Neural progenitor cell (in vitro differentiated cells): ENCODE data around the gene ZNF862. TPM values are rescaled to one million over a fixed set of nuclear protein-coding genes. Genes with fewer than 3 reads are reported as not detected.

Source experiments
- DNase-seq: peaks from one replicate; pipeline ENCODE4 v3.0.0-alpha.2; 2016; ENCODE audit warnings: low spot score
- H2AFZ ChIP-seq: fragments of 200-600 bp; sonication (generic); replicated peaks from 2 replicates; pipeline ENCODE4 v1.6.1; 2016; ENCODE audit warnings: antibody characterized with exemption
- H3F3A ChIP-seq: fragments of 200-600 bp; sonication (generic); 2 replicates; pipeline ENCODE4 v1.6.1; 2016; ENCODE audit warnings: antibody characterized with exemption, low read depth
- H3K27ac ChIP-seq: fragments of 200-600 bp; sonication (generic); 2 replicates; pipeline ENCODE4 v1.5.1; 2016; ENCODE audit warnings: mild to moderate bottlenecking
- H3K27me3 ChIP-seq: fragments of 200-600 bp; sonication (generic); 2 replicates; pipeline ENCODE4 v1.6.1; 2016; ENCODE audit warnings: mild to moderate bottlenecking, moderate library complexity
- H3K36me3 ChIP-seq: fragments of 200-600 bp; sonication (generic); 2 replicates; pipeline ENCODE4 v1.5.1; 2016
- H3K4me1 ChIP-seq: fragments of 200-600 bp; sonication (generic); 2 replicates; pipeline ENCODE4 v1.6.1; 2016; ENCODE audit warnings: mixed run types
- H3K4me2 ChIP-seq: fragments of 200-600 bp; sonication (generic); 2 replicates; pipeline ENCODE4 v1.6.1; 2016
- H3K4me3 ChIP-seq: fragments of 200-600 bp; sonication (generic); 2 replicates; pipeline ENCODE4 v1.5.1; 2016
- H3K79me2 ChIP-seq: fragments of 200-600 bp; sonication (generic); 2 replicates; pipeline ENCODE4 v1.6.1; 2016; ENCODE audit warnings: low read depth
- H3K9ac ChIP-seq: fragments of 200-600 bp; sonication (generic); 2 replicates; pipeline ENCODE4 v1.6.1; 2016
- H3K9me3 ChIP-seq: fragments of 200-600 bp; sonication (generic); 2 replicates; pipeline ENCODE4 v1.5.1; 2016; ENCODE audit warnings: low read depth
- H4K20me1 ChIP-seq: fragments of 200-600 bp; sonication (generic); 2 replicates; pipeline ENCODE4 v1.6.1; 2016; ENCODE audit warnings: low read depth
- H3K27ac Mint-ChIP-seq: 3 replicates; pipeline ENCODE4 v1.8.0; 2021; ENCODE audit warnings: mixed read lengths
- H3K27me3 Mint-ChIP-seq: 2 replicates; pipeline ENCODE4 v1.8.0; 2022; ENCODE audit warnings: low read depth, mild to moderate bottlenecking, inconsistent platforms, moderate library complexity, mixed read lengths; ENCODE audit not compliant: insufficient read depth
- H3K36me3 Mint-ChIP-seq: 3 replicates; pipeline ENCODE4 v1.8.0; 2021; ENCODE audit warnings: mixed read lengths
- H3K4me1 Mint-ChIP-seq: 3 replicates; pipeline ENCODE4 v1.8.0; 2021; ENCODE audit warnings: mixed read lengths
- H3K4me3 Mint-ChIP-seq: 3 replicates; pipeline ENCODE4 v1.8.0; 2021; ENCODE audit warnings: mild to moderate bottlenecking, moderate library complexity, mixed read lengths
- H3K9me3 Mint-ChIP-seq: 3 replicates; pipeline ENCODE4 v1.8.0; 2020; ENCODE audit warnings: mixed read lengths
- CTCF ChIP-seq: fragments of 200-600 bp; sonication (generic); IDR thresholded peaks from 2 replicates; pipeline ENCODE4 v1.5.1; 2017; ENCODE audit warnings: antibody characterized with exemption, mild to moderate bottlenecking
- EZH2 ChIP-seq: fragments of 200-600 bp; sonication (generic); IDR thresholded peaks from 2 replicates; pipeline ENCODE4 v1.6.1; 2017; ENCODE audit warnings: antibody characterized with exemption, mild to moderate bottlenecking, moderate library complexity
- EZH2phosphoT487 ChIP-seq: fragments of 200-600 bp; sonication (generic); IDR thresholded peaks from 2 replicates; pipeline ENCODE4 v1.6.1; 2017; ENCODE audit warnings: antibody characterized with exemption
- total RNA-seq: library from RNA; depleted of rRNA; stranded (reverse); fragments of >200 nt; gene quantifications from 2 replicates; pipeline ENCODE4 v1.2.3, GENCODE V29; 2015; ENCODE audit warnings: low replicate concordance

ZNF862 gene
- total RNA-seq, 1 donor from 2014 or later = 5.9 TPM

GRCh38 chr7:149873074-149873969 lies 35.1 kb downstream of the ZNF862 start, which contains the start of gene ATP6V0E2:
Gene ATP6V0E2, plus strand, starts transcription at chr7:149873969. Its CDS starts 97 bp downstream, at chr7:149874066.
- Histone ChIP-seq H4K20me1 (no peaks in the 10 kb centered on the region), H3K4me3 (peak within 1 kb of the TSS; percentile 73), H3K9ac (no peak within 1 kb of the TSS), H2AFZ (peak within 1 kb of the TSS; percentile 74), H3K36me3 (no peaks in the 10 kb centered on the region), H3K9me3 (no peaks in the 10 kb centered on the region), H3K79me2 (no peaks in the 10 kb centered on the region), H3K27me3 (peaks cover 24% of the 10 kb centered on the region), H3K27ac (no peak within 1 kb of the TSS), H3K4me2 (peak within 1 kb of the TSS; percentile 91), H3K4me1 (peaks cover 7% of the 10 kb centered on the region), H3F3A (peaks cover 20% of the 10 kb centered on the region)
- Mint-ChIP-seq H3K27ac (peak within 1 kb of the TSS; percentile 51), H3K9me3 (no peaks in the 10 kb centered on the region), H3K4me3 (peak within 1 kb of the TSS; percentile 90), H3K36me3 (peaks cover 6% of the 10 kb centered on the region), H3K27me3 (peaks cover 20% of the 10 kb centered on the region), H3K4me1 (peaks cover 33% of the 10 kb centered on the region)
- no peak for TF ChIP-seq EZH2
- TF ChIP-seq CTCF = no peak
- TF ChIP-seq EZH2phosphoT487 = no peak
- DNase-seq = peak; percentile 96

GRCh38 chr7:149873970-149874643 lies 35.9 kb downstream of the ZNF862 start:
- no peak overlapping the region for H3K27ac ChIP-seq
- no peaks in the 10 kb centered on the region for H3K36me3 ChIP-seq
- H2AFZ ChIP-seq = peak overlapping the region; percentile 74

GRCh38 chr7:149874644-149875028 lies 36.5 kb downstream of the ZNF862 start:
- no peaks in the 10 kb centered on the region for H4K20me1 ChIP-seq
- H3K9me3 ChIP-seq = no peaks in the 10 kb centered on the region
- DNase-seq = peak; percentile 37
- no peaks in the 10 kb centered on the region for H3K9me3 Mint-ChIP-seq
- peaks cover 24% of the 10 kb centered on the region for H3K27me3 ChIP-seq
- peak overlapping the region; percentile 73 for H3K4me3 ChIP-seq
- peaks cover 7% of the 10 kb centered on the region for H3K4me1 ChIP-seq
- H3F3A ChIP-seq = peaks cover 20% of the 10 kb centered on the region
- peaks cover 20% of the 10 kb centered on the region for H3K27me3 Mint-ChIP-seq
- no peak overlapping the region for H3K9ac ChIP-seq
- no peaks in the 10 kb centered on the region for H3K79me2 ChIP-seq
- H3K36me3 ChIP-seq = no peaks in the 10 kb centered on the region
- H3K4me1 Mint-ChIP-seq = peaks cover 33% of the 10 kb centered on the region
- no peak overlapping the region for H3K27ac ChIP-seq
- H2AFZ ChIP-seq = no peak overlapping the region
- no peak overlapping the region for H3K27ac Mint-ChIP-seq
- H3K4me3 Mint-ChIP-seq = peak overlapping the region; percentile 86
- peak overlapping the region; percentile 91 for H3K4me2 ChIP-seq
- H3K36me3 Mint-ChIP-seq = peaks cover 5% of the 10 kb centered on the region
- TF ChIP-seq EZH2phosphoT487 (no peak), EZH2 (no peak), CTCF (no peak)

More at GRCh38 chr7:149873970-149874643, 35.9 kb downstream of the ZNF862 start:
- H3K27me3 ChIP-seq = peaks cover 24% of the 10 kb centered on the region
- peak overlapping the region; percentile 91 for H3K4me2 ChIP-seq
- H3K79me2 ChIP-seq = no peaks in the 10 kb centered on the region
- H3K27me3 Mint-ChIP-seq = peaks cover 20% of the 10 kb centered on the region
- H3K36me3 Mint-ChIP-seq = peaks cover 6% of the 10 kb centered on the region
- no peaks in the 10 kb centered on the region for H3K9me3 ChIP-seq
- no peaks in the 10 kb centered on the region for H4K20me1 ChIP-seq
- H3K27ac Mint-ChIP-seq = no peak overlapping the region
- TF ChIP-seq CTCF (no peak), EZH2 (no peak), EZH2phosphoT487 (peak; percentile 33)
- no peaks in the 10 kb centered on the region for H3K9me3 Mint-ChIP-seq
- DNase-seq = no peak
- peak overlapping the region; percentile 73 for H3K4me3 ChIP-seq
- no peak overlapping the region for H3K9ac ChIP-seq
- H3K4me1 Mint-ChIP-seq = peaks cover 33% of the 10 kb centered on the region
- H3K4me1 ChIP-seq = peaks cover 7% of the 10 kb centered on the region
- peak overlapping the region; percentile 86 for H3K4me3 Mint-ChIP-seq
- peaks cover 20% of the 10 kb centered on the region for H3F3A ChIP-seq
